HEK293 (cell line): ENCODE data around the gene TMCC1.

ENCODE experiments used
- CTCF ChIA-PET: fragments of 350-600 bp; formaldehyde crosslinking; extraction: SDS; loops from one replicate; lab custom pipeline; 2021; ENCODE audit warnings: antibody characterized with exemption; lab: Yijun Ruan, JAX
- POLR2A ChIA-PET: fragments of 300-600 bp; formaldehyde crosslinking; extraction: SDS; loops from one replicate; lab custom pipeline; 2020; ENCODE audit warnings: antibody characterized with exemption, inconsistent platforms; lab: Yijun Ruan, JAX
- H3K27ac ChIP-seq: fragments of 200-500 bp; sonication (Bioruptor generic); 2 replicates; pipeline ENCODE4 v1.5.1; 2014; ENCODE audit warnings: low read depth, low read length, control low read depth, inconsistent platforms; ENCODE audit errors: extremely low read depth
- H3K36me3 ChIP-seq, 2 experiments: fragments of 200-500 bp in 1 of 2; sonication (Bioruptor generic) in 1 of 2; 1 replicate in 1 of 2; 2 replicates in 1 of 2; pipeline ENCODE4 v1.5.1; 2014 to 2017; ENCODE audit warnings: inconsistent platforms in 2 of 2, low read length in 2 of 2; ENCODE audit not compliant: control insufficient read depth in 2 of 2, insufficient read depth in 1 of 2
- H3K4me1 ChIP-seq: fragments of 200-500 bp; sonication (Bioruptor generic); 2 replicates; pipeline ENCODE4 v1.5.1; 2014; ENCODE audit warnings: mild to moderate bottlenecking, low read length, inconsistent platforms; ENCODE audit not compliant: control insufficient read depth, insufficient read depth
- H3K4me3 ChIP-seq: 2 replicates; pipeline ENCODE4 v1.5.1; 2011; ENCODE audit warnings: low read depth, mild to moderate bottlenecking, control low read depth, low read length, moderate library complexity
- H3K9me3 ChIP-seq: fragments of 200-500 bp; sonication (Bioruptor generic); 2 replicates; pipeline ENCODE4 v1.5.1; 2014; ENCODE audit warnings: low read depth, low read length, inconsistent platforms; ENCODE audit not compliant: control insufficient read depth, insufficient read depth
- GLIS2 ChIP-seq: fragments of 450-650 bp; formaldehyde crosslinking; IDR thresholded peaks from 2 replicates; pipeline ENCODE4 v1.5.1; 2016; ENCODE audit warnings: missing biosample characterization, missing genetic modification characterization
- PRDM1 ChIP-seq: fragments of 450-650 bp; formaldehyde crosslinking; IDR thresholded peaks from 2 replicates; pipeline ENCODE4; 2016; ENCODE audit warnings: missing biosample characterization, missing genetic modification characterization
- ZNF112 ChIP-seq: fragments of 450-650 bp; formaldehyde crosslinking; IDR thresholded peaks from 2 replicates; pipeline ENCODE4 v1.5.0; 2017; ENCODE audit warnings: missing biosample characterization, missing genetic modification characterization
- ZNF146 ChIP-seq: fragments of 450-650 bp; formaldehyde crosslinking; IDR thresholded peaks from 2 replicates; pipeline ENCODE4 v1.5.1; 2016; ENCODE audit warnings: missing biosample characterization, missing genetic modification characterization
- ZNF155 ChIP-seq: fragments of 450-650 bp; formaldehyde crosslinking; IDR thresholded peaks from 2 replicates; pipeline ENCODE4 v1.5.1; 2016; ENCODE audit warnings: missing biosample characterization, missing genetic modification characterization
- ZNF16 ChIP-seq: fragments of 450-650 bp; formaldehyde crosslinking; IDR thresholded peaks from 2 replicates; pipeline ENCODE4 v1.5.1; 2016; ENCODE audit warnings: low read depth, missing biosample characterization, missing genetic modification characterization
- ZNF223 ChIP-seq: fragments of 450-650 bp; formaldehyde crosslinking; IDR thresholded peaks from 2 replicates; pipeline ENCODE4 v1.5.1; 2016; ENCODE audit warnings: missing biosample characterization, missing genetic modification characterization
- ZNF239 ChIP-seq: fragments of 450-650 bp; formaldehyde crosslinking; IDR thresholded peaks from 2 replicates; pipeline ENCODE4 v1.5.1; 2016; ENCODE audit warnings: missing biosample characterization, missing genetic modification characterization
- ZNF416 ChIP-seq: fragments of 450-650 bp; formaldehyde crosslinking; IDR thresholded peaks from 2 replicates; pipeline ENCODE4 v1.5.1; 2016; ENCODE audit warnings: missing biosample characterization, missing genetic modification characterization
- ZNF423 ChIP-seq: fragments of 450-650 bp; formaldehyde crosslinking; IDR thresholded peaks from 2 replicates; pipeline ENCODE4 v1.5.1; 2016; ENCODE audit warnings: missing biosample characterization, missing genetic modification characterization
- ZNF426 ChIP-seq: fragments of 450-650 bp; formaldehyde crosslinking; IDR thresholded peaks from 2 replicates; pipeline ENCODE4 v1.5.1; 2017; ENCODE audit warnings: missing biosample characterization, missing genetic modification characterization, mild to moderate bottlenecking, inconsistent platforms, moderate library complexity
- ZNF549 ChIP-seq: fragments of 450-650 bp; IDR thresholded peaks from 2 replicates; pipeline ENCODE4 v1.5.1; 2018; ENCODE audit warnings: missing biosample characterization, missing genetic modification characterization, mild to moderate bottlenecking, inconsistent platforms, moderate library complexity
- ZNF624 ChIP-seq: fragments of 450-650 bp; formaldehyde crosslinking; IDR thresholded peaks from 2 replicates; pipeline ENCODE4 v1.5.1; 2017; ENCODE audit warnings: missing biosample characterization, missing genetic modification characterization
- ZNF830 ChIP-seq: fragments of 450-650 bp; IDR thresholded peaks from 2 replicates; pipeline ENCODE4 v1.5.0; 2018; ENCODE audit warnings: missing biosample characterization, missing genetic modification characterization, low read depth, mild to moderate bottlenecking, moderate library complexity
- ZSCAN30 ChIP-seq: fragments of 450-650 bp; IDR thresholded peaks from 2 replicates; pipeline ENCODE4 v1.5.1; 2018; ENCODE audit warnings: missing biosample characterization, mild to moderate bottlenecking, missing genetic modification characterization, moderate library complexity
- TF ChIP-seq, protein P1 (sequence below): fragments of 450-650 bp; formaldehyde crosslinking; IDR thresholded peaks from 2 replicates; pipeline ENCODE4 v1.5.1; 2016; ENCODE audit warnings: missing biosample characterization, missing genetic modification characterization
- TF ChIP-seq, protein P2 (sequence below): fragments of 450-650 bp; formaldehyde crosslinking; IDR thresholded peaks from 2 replicates; pipeline ENCODE4 v1.5.1; 2016; ENCODE audit warnings: missing biosample characterization, missing genetic modification characterization
- TF ChIP-seq, protein P3 (sequence below): IDR thresholded peaks from 2 replicates; pipeline ENCODE4 v1.6.1; 2011; ENCODE audit warnings: mild to moderate bottlenecking, low read depth, low read length, borderline replicate concordance

The TMCC1 gene

DNA sequence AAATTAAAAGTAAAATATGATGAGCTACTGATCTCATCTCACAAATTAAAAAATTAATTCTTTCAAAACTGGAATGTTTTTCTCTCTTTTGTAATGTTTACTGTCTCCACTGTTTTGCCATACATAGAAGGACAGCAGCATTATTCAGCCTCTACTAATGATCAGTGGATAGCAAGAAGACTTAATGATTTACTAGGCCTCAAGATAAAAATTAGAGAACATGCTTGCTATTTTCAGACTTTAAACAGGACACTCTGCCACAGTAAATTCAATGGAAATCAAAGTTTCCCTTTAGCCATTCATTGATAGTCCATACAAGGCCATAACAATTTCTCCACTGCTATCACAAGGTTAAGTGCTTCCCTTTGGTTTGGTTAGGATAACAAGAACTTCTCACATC lies 129.4 kb downstream of the TMCC1 start (continued):
- TF ChIP-seq ZNF239 (tag by site-specific recombination), result no peak

DNA sequence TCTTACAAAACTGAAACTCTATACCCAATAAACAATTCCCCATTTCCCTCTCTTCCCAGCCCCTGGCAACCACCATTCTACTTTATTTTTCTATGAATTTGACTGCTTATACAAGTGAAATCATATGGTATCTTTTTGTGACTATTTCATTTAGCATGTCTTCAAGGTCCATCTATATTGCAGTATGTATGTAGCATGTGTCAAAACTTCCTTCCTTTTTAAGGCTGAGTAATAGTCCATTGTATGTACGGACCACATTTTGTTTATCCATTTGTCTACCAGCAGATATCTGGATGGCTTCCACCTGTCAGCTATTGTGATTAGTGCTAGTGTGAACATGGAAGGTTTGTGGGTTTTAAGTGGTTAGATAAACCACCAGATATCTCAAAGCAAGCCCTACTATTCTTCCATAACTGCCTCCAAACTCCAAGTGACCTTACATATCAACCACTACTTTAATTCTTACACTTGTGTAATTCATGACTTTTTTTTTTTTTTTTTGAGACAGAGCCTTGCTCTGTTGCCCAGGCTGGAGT lies 134.7 kb downstream of the TMCC1 start:
- TF ChIP-seq PRDM1 (tag by site-specific recombination), result no peak
- TF ChIP-seq, protein P1, sequence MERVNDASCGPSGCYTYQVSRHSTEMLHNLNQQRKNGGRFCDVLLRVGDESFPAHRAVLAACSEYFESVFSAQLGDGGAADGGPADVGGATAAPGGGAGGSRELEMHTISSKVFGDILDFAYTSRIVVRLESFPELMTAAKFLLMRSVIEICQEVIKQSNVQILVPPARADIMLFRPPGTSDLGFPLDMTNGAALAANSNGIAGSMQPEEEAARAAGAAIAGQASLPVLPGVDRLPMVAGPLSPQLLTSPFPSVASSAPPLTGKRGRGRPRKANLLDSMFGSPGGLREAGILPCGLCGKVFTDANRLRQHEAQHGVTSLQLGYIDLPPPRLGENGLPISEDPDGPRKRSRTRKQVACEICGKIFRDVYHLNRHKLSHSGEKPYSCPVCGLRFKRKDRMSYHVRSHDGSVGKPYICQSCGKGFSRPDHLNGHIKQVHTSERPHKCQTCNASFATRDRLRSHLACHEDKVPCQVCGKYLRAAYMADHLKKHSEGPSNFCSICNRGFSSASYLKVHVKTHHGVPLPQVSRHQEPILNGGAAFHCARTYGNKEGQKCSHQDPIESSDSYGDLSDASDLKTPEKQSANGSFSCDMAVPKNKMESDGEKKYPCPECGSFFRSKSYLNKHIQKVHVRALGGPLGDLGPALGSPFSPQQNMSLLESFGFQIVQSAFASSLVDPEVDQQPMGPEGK, result no peak
- TF ChIP-seq ZNF146 (tag by site-specific recombination), result peak; percentile 63
- ChIA-PET POLR2A (no interaction called here), CTCF (no interaction called here)
- Histone ChIP-seq H3K36me3 (no peaks in the 10 kb centered on the region), H3K4me3 (no peak overlapping the region), H3K9me3 (no peaks in the 10 kb centered on the region), H3K27ac (no peak overlapping the region), H3K4me1 (no peaks in the 10 kb centered on the region)

DNA sequence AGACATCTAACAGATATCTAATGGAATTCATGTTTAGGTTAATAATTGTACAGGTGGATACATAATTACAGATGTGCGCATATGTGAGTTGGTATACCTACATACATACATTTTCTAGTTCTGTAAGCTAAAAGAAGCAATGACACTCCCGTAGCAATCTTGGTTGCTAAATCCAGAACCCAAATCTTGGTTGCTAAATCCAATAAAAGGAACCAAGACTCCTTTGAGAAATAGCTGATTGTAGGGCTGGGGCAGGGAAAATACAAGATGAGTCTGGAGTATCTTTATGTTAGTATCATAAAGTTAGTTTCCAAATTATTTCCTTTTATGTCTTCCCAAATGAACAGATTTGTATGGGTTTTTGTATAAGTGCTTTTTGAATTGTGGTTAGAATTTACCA lies 135.2 kb downstream of the TMCC1 start:
- H3K9me3 ChIP-seq, result no peaks in the 10 kb centered on the region
- no peak for TF ChIP-seq ZNF549
- TF ChIP-seq, protein P2, sequence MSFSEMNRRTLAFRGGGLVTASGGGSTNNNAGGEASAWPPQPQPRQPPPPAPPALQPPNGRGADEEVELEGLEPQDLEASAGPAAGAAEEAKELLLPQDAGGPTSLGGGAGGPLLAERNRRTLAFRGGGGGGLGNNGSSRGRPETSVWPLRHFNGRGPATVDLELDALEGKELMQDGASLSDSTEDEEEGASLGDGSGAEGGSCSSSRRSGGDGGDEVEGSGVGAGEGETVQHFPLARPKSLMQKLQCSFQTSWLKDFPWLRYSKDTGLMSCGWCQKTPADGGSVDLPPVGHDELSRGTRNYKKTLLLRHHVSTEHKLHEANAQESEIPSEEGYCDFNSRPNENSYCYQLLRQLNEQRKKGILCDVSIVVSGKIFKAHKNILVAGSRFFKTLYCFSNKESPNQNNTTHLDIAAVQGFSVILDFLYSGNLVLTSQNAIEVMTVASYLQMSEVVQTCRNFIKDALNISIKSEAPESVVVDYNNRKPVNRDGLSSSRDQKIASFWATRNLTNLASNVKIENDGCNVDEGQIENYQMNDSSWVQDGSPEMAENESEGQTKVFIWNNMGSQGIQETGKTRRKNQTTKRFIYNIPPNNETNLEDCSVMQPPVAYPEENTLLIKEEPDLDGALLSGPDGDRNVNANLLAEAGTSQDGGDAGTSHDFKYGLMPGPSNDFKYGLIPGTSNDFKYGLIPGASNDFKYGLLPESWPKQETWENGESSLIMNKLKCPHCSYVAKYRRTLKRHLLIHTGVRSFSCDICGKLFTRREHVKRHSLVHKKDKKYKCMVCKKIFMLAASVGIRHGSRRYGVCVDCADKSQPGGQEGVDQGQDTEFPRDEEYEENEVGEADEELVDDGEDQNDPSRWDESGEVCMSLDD (tag by site-specific recombination), result no peak
- no peak for TF ChIP-seq ZNF155 (tag by site-specific recombination)
- no peak for TF ChIP-seq ZNF426
- TF ChIP-seq ZNF112 (tag by site-specific recombination), result no peak
- no peak for TF ChIP-seq ZNF223 (tag by site-specific recombination)
- TF ChIP-seq, protein P3, sequence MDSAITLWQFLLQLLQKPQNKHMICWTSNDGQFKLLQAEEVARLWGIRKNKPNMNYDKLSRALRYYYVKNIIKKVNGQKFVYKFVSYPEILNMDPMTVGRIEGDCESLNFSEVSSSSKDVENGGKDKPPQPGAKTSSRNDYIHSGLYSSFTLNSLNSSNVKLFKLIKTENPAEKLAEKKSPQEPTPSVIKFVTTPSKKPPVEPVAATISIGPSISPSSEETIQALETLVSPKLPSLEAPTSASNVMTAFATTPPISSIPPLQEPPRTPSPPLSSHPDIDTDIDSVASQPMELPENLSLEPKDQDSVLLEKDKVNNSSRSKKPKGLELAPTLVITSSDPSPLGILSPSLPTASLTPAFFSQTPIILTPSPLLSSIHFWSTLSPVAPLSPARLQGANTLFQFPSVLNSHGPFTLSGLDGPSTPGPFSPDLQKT, result no peak
- TF ChIP-seq ZNF16 (tag by site-specific recombination), result no peak
- no peak for TF ChIP-seq ZNF830 (tag by site-specific recombination)
- TF ChIP-seq GLIS2 (tag by site-specific recombination), result no peak
- TF ChIP-seq ZNF416 (tag by site-specific recombination), result no peak
- TF ChIP-seq ZNF423 (tag by site-specific recombination), result no peak
- TF ChIP-seq ZNF624 (tag by site-specific recombination), result no peak
- no peak for TF ChIP-seq ZNF239 (tag by site-specific recombination)
- no peak for TF ChIP-seq ZSCAN30 (tag by site-specific recombination)
- H3K27ac ChIP-seq, result no peak overlapping the region
- no peaks in the 10 kb centered on the region for H3K36me3 ChIP-seq
- CTCF ChIA-PET, result no interaction called here
- POLR2A ChIA-PET, result no interaction called here
- no peak overlapping the region for H3K4me3 ChIP-seq
- no peaks in the 10 kb centered on the region for H3K4me1 ChIP-seq
